22Rv1 (cell line): ENCODE results near the gene STAP2.

Experiments
- H3K27ac ChIP-seq: fragments of 450-650 bp; 2 replicates; pipeline ENCODE4 v1.5.1; 2017
- CTCF ChIP-seq: fragments of 450-650 bp; IDR thresholded peaks from 2 replicates; pipeline ENCODE4 v1.5.1; 2017; ENCODE audit warnings: mild to moderate bottlenecking
- ZFX ChIP-seq: fragments of 450-650 bp; IDR thresholded peaks from 2 replicates; pipeline ENCODE4 v1.6.1; 2017; ENCODE audit warnings: antibody characterized with exemption, borderline replicate concordance

The STAP2 gene

GRCh38 chr19:4338441-4339355, at the start of gene STAP2:
Gene STAP2, minus strand, starts transcription at chr19:4338827. Its CDS starts 74 bp downstream, at chr19:4338753.
- peak within 1 kb of the TSS; percentile 71 for H3K27ac ChIP-seq
- TF ChIP-seq CTCF = no peak
- TF ChIP-seq ZFX = no peak

GRCh38 chr19:4386041-4386782, 47.6 kb upstream of the STAP2 start:
- TF ChIP-seq CTCF = no peak
- no peak for TF ChIP-seq ZFX
- no peak overlapping the region for H3K27ac ChIP-seq

GRCh38 chr19:4385291-4386040, 46.8 kb upstream of the STAP2 start:
- no peak for TF ChIP-seq CTCF
- TF ChIP-seq ZFX = no peak

GRCh38 chr19:4380254-4380727, 41.7 kb upstream of the STAP2 start:
- TF ChIP-seq ZFX (no peak), CTCF (no peak)
- H3K27ac ChIP-seq = no peak overlapping the region

More at GRCh38 chr19:4385291-4386040, 46.8 kb upstream of the STAP2 start:
- no peak overlapping the region for H3K27ac ChIP-seq

GRCh38 chr19:4379383-4380253, 41.0 kb upstream of the STAP2 start:
- TF ChIP-seq ZFX (no peak), CTCF (no peak)
- H3K27ac ChIP-seq = no peak overlapping the region

GRCh38 chr19:4378886-4379285, 40.3 kb upstream of the STAP2 start:
- no peak overlapping the region for H3K27ac ChIP-seq
- TF ChIP-seq CTCF (no peak), ZFX (no peak)
